ENCODE data around the gene RSU1.
"Not testable (repeated sequence)": the region's sequence is repeated elsewhere in the genome, so short reads cannot be mapped to it uniquely, and the experiment has no call there.

RSU1 gene

GRCh38 chr10:16817125-16818019, at the start of gene RSU1:
TSS of gene RSU1 (minus strand) at chr10:16817424. CDS start at chr10:16817081, 343 bp downstream.
- peak; percentile 100 for DNase-seq

GRCh38 chr10:16866541-16867275, 49.5 kb upstream of the RSU1 start:
- DNase-seq = no peak

- no peak for DNase-seq
Measured at GRCh38 chr10:16865766-16866165, 48.5 kb upstream of the RSU1 start.

- DNase-seq = no peak
Measured at GRCh38 chr10:16863766-16864165, 46.5 kb upstream of the RSU1 start.

GRCh38 chr10:16857419-16857818, 40.2 kb upstream of the RSU1 start:
- DNase-seq = no peak

GRCh38 chr10:16856567-16856966, 39.3 kb upstream of the RSU1 start:
- no peak for DNase-seq

GRCh38 chr10:16856092-16856491, 38.9 kb upstream of the RSU1 start:
- no peak for DNase-seq

- DNase-seq = peak; percentile 25 to 42 (median 27)
Measured at GRCh38 chr10:16854623-16855022, 37.4 kb upstream of the RSU1 start.

GRCh38 chr10:16853809-16854208, 36.6 kb upstream of the RSU1 start:
- DNase-seq = no peak

GRCh38 chr10:16853201-16853600, 36.0 kb upstream of the RSU1 start:
- peak; percentile 35 to 60 (median 46) for DNase-seq

- no peak for DNase-seq
Measured at GRCh38 chr10:16852624-16853023, 35.4 kb upstream of the RSU1 start.

- DNase-seq = no peak
Measured at GRCh38 chr10:16848562-16849154, 31.4 kb upstream of the RSU1 start.

- no peak for DNase-seq
Measured at GRCh38 chr10:16847644-16848043, 30.4 kb upstream of the RSU1 start.

- no peak for DNase-seq
Measured at GRCh38 chr10:16845248-16845647, 28.0 kb upstream of the RSU1 start.

- DNase-seq = peak; percentile 92 to 99 (median 95)
Measured at GRCh38 chr10:16843252-16843870, 26.1 kb upstream of the RSU1 start.

GRCh38 chr10:16835228-16835627, 18.0 kb upstream of the RSU1 start:
- no peak for DNase-seq

- no peak for DNase-seq
Measured at GRCh38 chr10:16832351-16833080, 15.3 kb upstream of the RSU1 start.

GRCh38 chr10:16828701-16829175, 11.5 kb upstream of the RSU1 start:
- no peak for DNase-seq

- peak; percentile 89 to 93 (median 91) for DNase-seq
Measured at GRCh38 chr10:16828114-16828568, 10.9 kb upstream of the RSU1 start.

- not testable (repeated sequence) for DNase-seq
Measured at GRCh38 chr10:16827474-16827873, 10.2 kb upstream of the RSU1 start.

- no peak for DNase-seq
Measured at GRCh38 chr10:16822726-16823360, 5.6 kb upstream of the RSU1 start.

GRCh38 chr10:16822027-16822426, 4.8 kb upstream of the RSU1 start:
- DNase-seq = no peak
